Measurements from ENCODE around the gene RHO. TPM values are rescaled to one million over a fixed set of nuclear protein-coding genes. Genes with fewer than 3 reads are reported as not detected.

RHO gene
- total RNA-seq, 4 donors from 2014 or later: not detected

DNA sequence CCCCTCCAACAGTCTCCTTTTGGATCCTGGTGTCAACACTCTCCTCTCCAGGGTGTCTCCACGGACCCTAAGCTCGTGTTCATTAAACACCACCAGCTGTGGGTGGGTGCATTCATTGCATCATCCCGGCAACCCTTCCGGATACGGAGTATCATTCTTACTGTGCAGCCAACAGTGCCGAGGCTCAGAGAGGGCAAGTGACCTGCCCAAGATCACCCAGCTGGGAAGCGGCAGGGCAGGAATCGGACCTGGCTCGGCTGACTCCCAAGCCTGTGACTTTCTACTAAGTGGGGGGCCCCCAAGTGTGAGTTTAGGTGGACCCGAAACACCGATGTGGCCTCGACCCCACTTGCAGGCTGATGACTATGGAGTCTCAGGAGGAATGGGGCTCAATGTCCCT, 34.9 kb downstream of the RHO start:
- H3K27ac ChIP-seq: no peak overlapping the region
- peaks cover 50% of the 10 kb centered on the region for H3K36me3 ChIP-seq
- 94% methylated on average over 11 of the region's 12 CpGs for WGBS
- peaks cover 66% of the 10 kb centered on the region for H3K4me1 ChIP-seq
- TF ChIP-seq POLR2A (IDR thresholded peaks at IDR 0.05) (no peak), POLR2AphosphoS5 (IDR thresholded peaks at IDR 0.05) (no peak), EP300 (IDR thresholded peaks at IDR 0.05) (no peak)
- TF ChIP-seq, protein P1, sequence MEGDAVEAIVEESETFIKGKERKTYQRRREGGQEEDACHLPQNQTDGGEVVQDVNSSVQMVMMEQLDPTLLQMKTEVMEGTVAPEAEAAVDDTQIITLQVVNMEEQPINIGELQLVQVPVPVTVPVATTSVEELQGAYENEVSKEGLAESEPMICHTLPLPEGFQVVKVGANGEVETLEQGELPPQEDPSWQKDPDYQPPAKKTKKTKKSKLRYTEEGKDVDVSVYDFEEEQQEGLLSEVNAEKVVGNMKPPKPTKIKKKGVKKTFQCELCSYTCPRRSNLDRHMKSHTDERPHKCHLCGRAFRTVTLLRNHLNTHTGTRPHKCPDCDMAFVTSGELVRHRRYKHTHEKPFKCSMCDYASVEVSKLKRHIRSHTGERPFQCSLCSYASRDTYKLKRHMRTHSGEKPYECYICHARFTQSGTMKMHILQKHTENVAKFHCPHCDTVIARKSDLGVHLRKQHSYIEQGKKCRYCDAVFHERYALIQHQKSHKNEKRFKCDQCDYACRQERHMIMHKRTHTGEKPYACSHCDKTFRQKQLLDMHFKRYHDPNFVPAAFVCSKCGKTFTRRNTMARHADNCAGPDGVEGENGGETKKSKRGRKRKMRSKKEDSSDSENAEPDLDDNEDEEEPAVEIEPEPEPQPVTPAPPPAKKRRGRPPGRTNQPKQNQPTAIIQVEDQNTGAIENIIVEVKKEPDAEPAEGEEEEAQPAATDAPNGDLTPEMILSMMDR (IDR thresholded peaks at IDR 0.05): no peak
- H3K4me3 ChIP-seq: no peak overlapping the region
- no peaks in the 10 kb centered on the region for H3K9me3 ChIP-seq
- no peak for DNase-seq (ENCODE audit: low spot score in 2 of 2)
- no peaks in the 10 kb centered on the region for H3K27me3 ChIP-seq

DNA sequence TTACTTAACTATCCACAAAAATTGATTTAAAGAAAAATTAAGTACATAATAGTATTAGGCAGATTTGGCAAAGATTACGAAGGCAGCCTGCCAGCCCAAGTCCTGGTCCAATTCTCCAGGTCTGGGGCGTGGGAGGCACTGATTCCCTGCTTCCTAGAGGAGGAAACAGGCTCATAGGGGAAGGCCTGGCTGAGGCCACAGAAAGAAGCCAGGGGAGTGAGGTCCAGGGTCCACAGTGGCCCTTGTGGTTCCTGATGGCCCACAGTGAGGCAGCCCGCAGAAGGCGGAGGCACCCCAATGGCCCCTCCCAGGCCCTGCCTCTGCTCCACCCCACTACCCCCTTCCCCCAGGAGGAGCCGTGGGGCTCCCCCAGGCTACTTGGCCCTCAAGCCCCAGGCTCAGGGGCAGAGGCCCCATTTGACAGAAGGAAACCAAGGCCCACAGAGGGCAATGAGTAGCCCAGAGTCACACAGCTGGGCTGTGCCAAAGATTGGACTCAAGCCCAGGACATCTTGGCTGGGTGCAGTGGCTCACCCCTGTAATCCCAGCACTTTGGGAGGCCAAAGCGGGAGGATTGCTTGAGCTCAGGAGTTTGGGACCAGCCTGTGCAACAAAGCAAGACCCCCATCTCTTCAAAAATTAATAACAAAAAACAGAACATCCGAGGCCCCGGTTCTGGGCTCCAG, 35.6 kb downstream of the RHO start:
- Histone ChIP-seq H3K4me1 (peaks cover 61% of the 10 kb centered on the region), H3K4me3 (no peak overlapping the region), H3K27ac (peak overlapping the region; percentile 10), H3K9me3 (no peaks in the 10 kb centered on the region), H3K27me3 (no peaks in the 10 kb centered on the region), H3K36me3 (peaks cover 54% of the 10 kb centered on the region)
- no peak for TF ChIP-seq POLR2A (IDR thresholded peaks at IDR 0.05)
- no peak for TF ChIP-seq EP300 (IDR thresholded peaks at IDR 0.05)
- no peak for TF ChIP-seq POLR2AphosphoS5 (IDR thresholded peaks at IDR 0.05)
- TF ChIP-seq, protein P1 (IDR thresholded peaks at IDR 0.05): no peak
- DNase-seq (ENCODE audit: low spot score in 2 of 2): no peak
- 85% methylated on average over 5 of the region's 8 CpGs for WGBS

DNA sequence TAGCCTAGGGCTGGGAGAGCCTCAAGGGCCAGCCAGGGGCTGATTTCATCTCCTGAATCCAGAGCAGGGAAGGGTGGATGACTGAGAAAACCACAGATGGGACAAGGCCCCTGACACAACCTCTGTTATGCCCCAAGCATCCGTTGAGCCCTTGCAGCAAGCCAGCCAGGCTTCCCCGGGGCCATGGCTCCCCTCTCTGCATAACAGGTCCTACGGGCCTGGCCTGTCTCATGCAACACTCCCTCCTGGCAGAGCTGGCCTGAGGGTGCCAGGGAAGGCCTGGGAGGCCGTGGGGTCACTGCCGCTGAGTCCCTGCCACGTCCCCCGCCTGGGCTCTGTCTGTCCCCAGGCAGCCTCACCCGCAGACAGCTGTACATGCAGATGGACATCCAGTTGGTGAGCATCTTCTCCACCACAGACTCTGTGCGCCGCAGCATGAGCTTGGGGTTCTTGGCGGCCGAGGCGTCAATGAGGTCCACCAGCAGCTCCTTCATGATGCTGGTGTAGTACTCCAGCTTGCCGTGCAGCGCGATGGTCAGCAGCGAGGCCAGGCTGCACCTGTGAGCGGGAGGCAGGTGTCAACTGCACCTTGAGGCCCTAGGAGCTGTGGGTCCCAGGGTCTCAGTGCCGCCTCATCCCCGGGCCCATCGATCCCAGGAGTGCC, 36.7 kb downstream of the RHO start:
- DNase-seq (ENCODE audit: low spot score in 2 of 2): no peak
- no peak overlapping the region for H3K4me3 ChIP-seq
- H3K4me1 ChIP-seq: peaks cover 50% of the 10 kb centered on the region
- H3K27me3 ChIP-seq: no peaks in the 10 kb centered on the region
- H3K36me3 ChIP-seq: peaks cover 58% of the 10 kb centered on the region
- no peaks in the 10 kb centered on the region for H3K9me3 ChIP-seq
- no peak overlapping the region for H3K27ac ChIP-seq
- TF ChIP-seq POLR2A (IDR thresholded peaks at IDR 0.05): no peak
- TF ChIP-seq, protein P1 (IDR thresholded peaks at IDR 0.05): no peak
- 84% methylated on average over 9 of the region's 21 CpGs for WGBS

DNA sequence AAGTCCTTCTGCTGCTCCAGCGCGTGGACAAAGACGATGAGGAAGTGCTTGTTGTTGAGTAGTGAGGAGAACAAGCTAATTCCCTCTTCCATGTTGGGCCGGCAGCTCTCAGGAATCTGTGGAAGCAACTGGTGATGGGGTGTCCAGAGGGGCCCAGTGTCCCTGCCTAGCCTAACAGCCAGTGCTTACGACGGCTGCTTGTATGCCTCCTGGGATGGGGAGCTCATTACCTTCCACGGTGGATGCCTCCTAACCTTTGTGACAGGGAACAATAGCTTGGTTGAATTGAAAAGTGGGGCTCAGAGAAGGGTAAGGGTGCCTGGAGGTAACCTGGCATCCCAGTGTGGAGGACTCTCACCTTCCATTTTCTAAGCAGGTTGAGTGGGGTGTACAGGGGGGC, 37.5 kb downstream of the RHO start:
- Histone ChIP-seq H3K36me3 (peaks cover 62% of the 10 kb centered on the region), H3K4me3 (no peak overlapping the region), H3K4me1 (peaks cover 42% of the 10 kb centered on the region), H3K27me3 (no peaks in the 10 kb centered on the region), H3K9me3 (no peaks in the 10 kb centered on the region), H3K27ac (no peak overlapping the region)
- WGBS: 96% methylated on average over 7 of the region's 7 CpGs
- TF ChIP-seq, protein P1 (IDR thresholded peaks at IDR 0.05): no peak
- TF ChIP-seq POLR2A (IDR thresholded peaks at IDR 0.05) (no peak), EP300 (IDR thresholded peaks at IDR 0.05) (no peak), POLR2AphosphoS5 (IDR thresholded peaks at IDR 0.05) (no peak)
- no peak for DNase-seq (ENCODE audit: low spot score in 2 of 2)

DNA sequence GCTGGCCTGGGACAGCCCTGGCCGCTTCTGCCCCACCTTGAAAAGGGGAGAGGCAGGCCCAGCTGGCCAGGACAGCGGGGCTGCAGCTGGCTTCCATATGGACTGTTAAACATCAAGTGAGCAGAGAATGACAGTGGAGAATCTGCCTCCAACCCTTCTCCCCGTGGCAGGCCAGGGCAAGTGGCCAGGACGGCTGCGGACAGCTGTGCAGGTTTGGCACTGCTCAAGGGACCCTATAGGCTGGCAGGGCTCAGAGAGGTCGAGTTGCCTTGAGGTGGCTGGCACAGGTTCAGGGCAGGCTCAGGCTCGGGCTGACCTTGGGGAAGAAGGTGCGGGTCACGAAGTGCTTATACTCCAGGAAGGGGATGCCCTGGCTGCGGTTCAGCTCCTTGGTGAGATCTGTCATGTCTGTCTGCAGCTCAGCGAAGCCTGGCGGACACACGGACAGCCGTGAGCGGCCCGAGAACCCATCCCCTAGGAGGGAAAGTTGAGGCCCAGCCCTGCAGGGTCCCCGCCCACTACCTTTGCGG, 38.8 kb downstream of the RHO start:
- peaks cover 76% of the 10 kb centered on the region for H3K36me3 ChIP-seq
- no peak for DNase-seq (ENCODE audit: low spot score in 2 of 2)
- TF ChIP-seq, protein P1 (IDR thresholded peaks at IDR 0.05): no peak
- TF ChIP-seq POLR2AphosphoS5 (IDR thresholded peaks at IDR 0.05): no peak
- no peak for TF ChIP-seq POLR2A (IDR thresholded peaks at IDR 0.05)
- TF ChIP-seq EP300 (IDR thresholded peaks at IDR 0.05): no peak
- no peaks in the 10 kb centered on the region for H3K27me3 ChIP-seq
- H3K9me3 ChIP-seq: no peaks in the 10 kb centered on the region
- H3K4me3 ChIP-seq: no peak overlapping the region
- no peak overlapping the region for H3K27ac ChIP-seq
- peaks cover 30% of the 10 kb centered on the region for H3K4me1 ChIP-seq
- WGBS: 68% methylated on average over 16 of the region's 18 CpGs
